Skeletal muscle tissue (tissue), 4 donors: Measurements from ENCODE around the gene RAB25. TPM values are rescaled to one million over a fixed set of nuclear protein-coding genes. Genes with fewer than 3 reads are reported as not detected.

Experiments used
- H3K27ac ChIP-seq: one replicate; pipeline ENCODE4 v1.7.0; 2013; ENCODE audit warnings: mild to moderate bottlenecking, low read depth, low read length, inconsistent platforms
- H3K27me3 ChIP-seq, 3 donors: one replicate each; pipeline ENCODE4 v1.7.0; 2013; ENCODE audit warnings: low read length in 3 of 3; ENCODE audit not compliant: control insufficient read depth in 3 of 3, insufficient read depth in 3 of 3
- H3K36me3 ChIP-seq, 3 donors: one replicate each; pipeline ENCODE4 v1.7.0; 2013; ENCODE audit warnings: low read length in 3 of 3; ENCODE audit not compliant: control insufficient read depth in 3 of 3, insufficient read depth in 3 of 3
- H3K4me1 ChIP-seq, 3 donors: one replicate each; pipeline ENCODE4 v1.7.0; 2013; ENCODE audit warnings: low read length in 3 of 3, mild to moderate bottlenecking in 3 of 3; ENCODE audit not compliant: control insufficient read depth in 3 of 3, insufficient read depth in 3 of 3
- H3K4me3 ChIP-seq, 3 donors: one replicate each; pipeline ENCODE4 v1.7.0; 2013; ENCODE audit warnings: low read length in 3 of 3
- H3K9ac ChIP-seq, 3 donors: one replicate each; pipeline ENCODE4 v1.7.0; 2013; ENCODE audit warnings: low read length in 3 of 3, mild to moderate bottlenecking in 3 of 3, moderate library complexity in 2 of 3, low read depth in 1 of 3
- H3K9me3 ChIP-seq, 3 donors: one replicate each; pipeline ENCODE4 v1.7.0; 2013; ENCODE audit warnings: low read length in 3 of 3; ENCODE audit not compliant: control insufficient read depth in 3 of 3
- total RNA-seq: library from RNA; depleted of rRNA; stranded (reverse); fragments of >200 nt; gene quantifications from one replicate; pipeline ENCODE4 v1.2.3, GENCODE V29; 2014
- donor health status: Osteomylitis.

The RAB25 gene
- total RNA-seq, 1 donor from 2014 or later: not detected

GRCh38 chr1:156106624-156107488 is 45.9 kb downstream of the RAB25 start:
- peak overlapping the region; percentile 98 for H3K27ac ChIP-seq
- H3K4me1 ChIP-seq: peaks cover 70 to 82% (median 71%) of the 10 kb centered on the region in 3 donors
- no peaks in the 10 kb centered on the region for H3K27me3 ChIP-seq
- no peaks in the 10 kb centered on the region for H3K36me3 ChIP-seq
- H3K4me3 ChIP-seq: peak overlapping the region; percentile 63 to 79 (median 66)
- no peaks in the 10 kb centered on the region for H3K9me3 ChIP-seq
- H3K9ac ChIP-seq: peak overlapping the region; percentile 73 to 87 (median 84)

GRCh38 chr1:156108057-156108456 is 47.1 kb downstream of the RAB25 start:
- no peaks in the 10 kb centered on the region for H3K9me3 ChIP-seq
- peak overlapping the region in 1 of 3 donors; percentile 28 for H3K9ac ChIP-seq
- no peaks in the 10 kb centered on the region for H3K27me3 ChIP-seq
- H3K4me3 ChIP-seq: peak overlapping the region in 2 of 3 donors; percentile 22 to 43
- H3K27ac ChIP-seq: peak overlapping the region; percentile 98
- no peaks in the 10 kb centered on the region for H3K36me3 ChIP-seq
- H3K4me1 ChIP-seq: peaks cover 67 to 81% (median 69%) of the 10 kb centered on the region in 3 donors

GRCh38 chr1:156108664-156109241 is 47.8 kb downstream of the RAB25 start:
- H3K27ac ChIP-seq: peak overlapping the region; percentile 98
- peaks cover 66 to 80% (median 68%) of the 10 kb centered on the region in 3 donors for H3K4me1 ChIP-seq

GRCh38 chr1:156110252-156110651 is 49.3 kb downstream of the RAB25 start:
- Histone ChIP-seq H3K4me3 (no peak overlapping the region), H3K27ac (no peak overlapping the region), H3K9me3 (no peaks in the 10 kb centered on the region), H3K27me3 (no peaks in the 10 kb centered on the region), H3K4me1 (peaks cover 58 to 78% (median 59%) of the 10 kb centered on the region in 3 donors), H3K9ac (no peak overlapping the region), H3K36me3 (peaks cover 0 to 4% (median 4%) of the 10 kb centered on the region in 3 donors)

More at GRCh38 chr1:156108664-156109241, 47.8 kb downstream of the RAB25 start:
- no peaks in the 10 kb centered on the region for H3K27me3 ChIP-seq
- no peaks in the 10 kb centered on the region for H3K36me3 ChIP-seq
- H3K9me3 ChIP-seq: no peaks in the 10 kb centered on the region
- no peak overlapping the region for H3K4me3 ChIP-seq
- H3K9ac ChIP-seq: peak overlapping the region; percentile 10 to 28 (median 23)

GRCh38 chr1:156111355-156111962 is 50.5 kb downstream of the RAB25 start:
- H3K36me3 ChIP-seq: peaks cover 0 to 6% (median 4%) of the 10 kb centered on the region in 3 donors
- no peaks in the 10 kb centered on the region for H3K27me3 ChIP-seq
- H3K4me3 ChIP-seq: no peak overlapping the region
- peaks cover 50 to 69% (median 50%) of the 10 kb centered on the region in 3 donors for H3K4me1 ChIP-seq
- H3K9ac ChIP-seq: no peak overlapping the region
- no peaks in the 10 kb centered on the region for H3K9me3 ChIP-seq
- no peak overlapping the region for H3K27ac ChIP-seq

- Histone ChIP-seq H3K4me3 (no peak overlapping the region), H3K9me3 (no peaks in the 10 kb centered on the region), H3K27me3 (no peaks in the 10 kb centered on the region), H3K9ac (peak overlapping the region in 1 of 3 donors; percentile 66), H3K36me3 (peaks cover 0 to 6% (median 4%) of the 10 kb centered on the region in 3 donors), H3K4me1 (peaks cover 44 to 63% (median 44%) of the 10 kb centered on the region in 3 donors), H3K27ac (peak overlapping the region; percentile 34)
Measured at GRCh38 chr1:156112276-156113137, 51.5 kb downstream of the RAB25 start.

- Histone ChIP-seq H3K36me3 (peaks cover 0 to 6% (median 4%) of the 10 kb centered on the region in 3 donors), H3K27me3 (no peaks in the 10 kb centered on the region), H3K4me1 (peaks cover 45 to 63% (median 46%) of the 10 kb centered on the region in 3 donors), H3K9me3 (no peaks in the 10 kb centered on the region), H3K4me3 (peak overlapping the region in 1 of 3 donors; percentile 67), H3K27ac (peak overlapping the region; percentile 97), H3K9ac (peak overlapping the region; percentile 43 to 99 (median 78))
Measured at GRCh38 chr1:156113282-156113950, 52.5 kb downstream of the RAB25 start.

GRCh38 chr1:156114101-156114918 is 53.4 kb downstream of the RAB25 start, which contains the start of gene LMNA:
LMNA (plus strand) TSS chr1:156114711; CDS start chr1:156114919, 208 bp downstream.
- peak within 1 kb of the TSS; percentile 97 for H3K27ac ChIP-seq

More at GRCh38 chr1:156114101-156114918, 53.4 kb downstream of the RAB25 start, which contains the start of gene LMNA:
- no peaks in the 10 kb centered on the region for H3K9me3 ChIP-seq
- peak within 1 kb of the TSS; percentile 96 to 100 (median 100) for H3K4me3 ChIP-seq
- peak within 1 kb of the TSS; percentile 99 to 100 (median 100) for H3K9ac ChIP-seq
- peaks cover 43 to 60% (median 43%) of the 10 kb centered on the region in 3 donors for H3K4me1 ChIP-seq
- H3K36me3 ChIP-seq: peaks cover 0 to 6% (median 4%) of the 10 kb centered on the region in 3 donors
- no peaks in the 10 kb centered on the region for H3K27me3 ChIP-seq
